ENCODE data around the gene PTPRM.

Gene PTPRM

GRCh38 chr18:8215741-8216140 is 648.6 kb downstream of the PTPRM start:
- no peak for DNase-seq

- DNase-seq: no peak
Measured at GRCh38 chr18:8217051-8217564, 650.0 kb downstream of the PTPRM start.

- no peak for DNase-seq
Measured at GRCh38 chr18:8218197-8218596, 651.1 kb downstream of the PTPRM start.

GRCh38 chr18:8221452-8221851 is 654.3 kb downstream of the PTPRM start:
- DNase-seq: no peak

- DNase-seq: no peak
Measured at GRCh38 chr18:8224576-8224975, 657.5 kb downstream of the PTPRM start.

- DNase-seq: no peak
Measured at GRCh38 chr18:8229040-8229439, 661.9 kb downstream of the PTPRM start.

GRCh38 chr18:8229787-8230186 is 662.7 kb downstream of the PTPRM start:
- DNase-seq: no peak

- no peak for DNase-seq
Measured at GRCh38 chr18:8231316-8231715, 664.2 kb downstream of the PTPRM start.

GRCh38 chr18:8232791-8233190 is 665.7 kb downstream of the PTPRM start:
- DNase-seq: no peak

- no peak for DNase-seq
Measured at GRCh38 chr18:8235894-8236293, 668.8 kb downstream of the PTPRM start.

- DNase-seq: no peak
Measured at GRCh38 chr18:8238507-8238906, 671.4 kb downstream of the PTPRM start.

GRCh38 chr18:8241731-8242130 is 674.6 kb downstream of the PTPRM start:
- no peak for DNase-seq

- DNase-seq: no peak
Measured at GRCh38 chr18:8242151-8242696, 675.1 kb downstream of the PTPRM start.

GRCh38 chr18:8247700-8248099 is 680.6 kb downstream of the PTPRM start:
- no peak for DNase-seq

GRCh38 chr18:8248576-8248975 is 681.5 kb downstream of the PTPRM start:
- DNase-seq: no peak

GRCh38 chr18:8249811-8250210 is 682.7 kb downstream of the PTPRM start:
- DNase-seq: no peak

GRCh38 chr18:8252371-8252770 is 685.3 kb downstream of the PTPRM start:
- no peak for DNase-seq

- no peak for DNase-seq
Measured at GRCh38 chr18:8253944-8254343, 686.8 kb downstream of the PTPRM start.

- no peak for DNase-seq
Measured at GRCh38 chr18:8254654-8255053, 687.5 kb downstream of the PTPRM start.

GRCh38 chr18:8257851-8258434 is 690.8 kb downstream of the PTPRM start:
- DNase-seq: no peak

- DNase-seq: no peak
Measured at GRCh38 chr18:8260319-8260718, 693.2 kb downstream of the PTPRM start.

GRCh38 chr18:8260827-8261226 is 693.7 kb downstream of the PTPRM start:
- DNase-seq: no peak

- no peak for DNase-seq
Measured at GRCh38 chr18:8261651-8262091, 694.6 kb downstream of the PTPRM start.

- DNase-seq: no peak
Measured at GRCh38 chr18:8262221-8262620, 695.1 kb downstream of the PTPRM start.

GRCh38 chr18:8264116-8264515 is 697.0 kb downstream of the PTPRM start:
- no peak for DNase-seq
